Breast epithelium (tissue), 3 donors: ENCODE measurements around the gene ACSL3.

Experiments used
- CTCF ChIP-seq, 3 donors: fragments of 450-650 bp; IDR thresholded peaks; one replicate each; pipeline ENCODE4 v1.5.1; 2016 to 2017; ENCODE audit warnings: antibody characterized with exemption in 3 of 3, mild to moderate bottlenecking in 3 of 3, moderate library complexity in 3 of 3
- POLR2A ChIP-seq: fragments of 450-650 bp; IDR thresholded peaks from one replicate; pipeline ENCODE4 v1.6.1; 2016; ENCODE audit warnings: antibody characterized with exemption, mild to moderate bottlenecking, moderate library complexity
- POLR2AphosphoS5 ChIP-seq, 3 donors: sonication (generic); formaldehyde crosslinking; IDR thresholded peaks; one replicate each; pipeline ENCODE4 v1.6.1; 2017; ENCODE audit warnings: antibody characterized with exemption in 3 of 3

DNA sequence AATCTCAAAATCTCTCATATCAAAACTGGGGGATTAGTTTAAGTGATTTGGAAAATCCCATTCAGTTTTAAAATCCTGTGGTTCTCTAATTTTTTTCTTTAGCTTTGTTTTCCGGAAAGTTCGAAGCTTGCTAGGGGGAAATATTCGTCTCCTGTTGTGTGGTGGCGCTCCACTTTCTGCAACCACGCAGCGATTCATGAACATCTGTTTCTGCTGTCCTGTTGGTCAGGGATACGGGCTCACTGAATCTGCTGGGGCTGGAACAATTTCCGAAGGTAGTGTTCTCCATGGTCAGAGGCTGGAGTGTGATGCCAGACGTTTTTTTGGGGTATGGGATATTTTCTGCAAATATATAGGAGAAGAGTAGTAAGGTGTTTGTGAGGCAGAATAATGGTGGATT is 66.1 kb downstream of the ACSL3 start:
- TF ChIP-seq CTCF (IDR thresholded peaks at IDR 0.05) (no peak), POLR2A (no peak), POLR2AphosphoS5 (IDR thresholded peaks at IDR 0.05) (no peak)
